Calu3 (cell line): ENCODE results near the gene TEX44. TPM values are rescaled to one million over a fixed set of nuclear protein-coding genes. Genes with fewer than 3 reads are reported as not detected.

Experiments used
- BruUV-seq: library from RNA; stranded (reverse); fragments of 400-500 nt; replicated peaks from 2 replicates; lab custom pipeline; 2021; lab: Mats Ljungman, UMichigan
- CTCF ChIA-PET: fragments of 300-600 bp; sonication (Branson Sonifier 250); formaldehyde crosslinking; loops from one replicate; lab custom pipeline; 2022; ENCODE audit warnings: antibody characterized with exemption; lab: Charles Lee
- DNase-seq: peaks from one replicate; pipeline ENCODE4 v3.0.0; 2022
- H3K27ac Mint-ChIP-seq: one replicate; pipeline ENCODE4 v1.8.0; 2022; ENCODE audit warnings: mixed read lengths; ENCODE audit not compliant: unreplicated experiment
- H3K27me3 Mint-ChIP-seq: one replicate; pipeline ENCODE4 v1.8.0; 2022; ENCODE audit warnings: mixed read lengths; ENCODE audit not compliant: unreplicated experiment
- H3K36me3 Mint-ChIP-seq: one replicate; pipeline ENCODE4 v1.8.0; 2022; ENCODE audit warnings: mild to moderate bottlenecking, moderate library complexity, mixed read lengths; ENCODE audit not compliant: insufficient read depth, unreplicated experiment
- H3K4me1 Mint-ChIP-seq: one replicate; pipeline ENCODE4 v1.8.0; 2022; ENCODE audit warnings: mild to moderate bottlenecking, low read depth, mixed read lengths; ENCODE audit not compliant: unreplicated experiment
- H3K4me3 Mint-ChIP-seq: one replicate; pipeline ENCODE4 v1.8.0; 2022; ENCODE audit warnings: mild to moderate bottlenecking, low read depth, moderate library complexity, mixed read lengths; ENCODE audit not compliant: unreplicated experiment
- H3K9me3 Mint-ChIP-seq: one replicate; pipeline ENCODE4 v1.8.0; 2022; ENCODE audit warnings: low read depth, mixed read lengths; ENCODE audit not compliant: unreplicated experiment
- intact Hi-C: fragments of 100-400 bp; cut with micrococcal nuclease; formaldehyde crosslinking; loops from one replicate; pipeline ENCODE4 v1.10.0; 2022; ENCODE audit not compliant: unreplicated experiment
- total RNA-seq: library from RNA; stranded (reverse); gene quantifications from 2 replicates; pipeline ENCODE4 v1.2.3, GENCODE V29; 2022
- TF ChIP-seq, protein P1 (sequence below): fragments of 200-600 bp; IDR thresholded peaks from one replicate; pipeline ENCODE4 v1.8.0; 2022; ENCODE audit warnings: antibody characterized with exemption; ENCODE audit not compliant: unreplicated experiment

The TEX44 gene
- total RNA-seq, 1 experiment from 2014 or later: not detected

DNA sequence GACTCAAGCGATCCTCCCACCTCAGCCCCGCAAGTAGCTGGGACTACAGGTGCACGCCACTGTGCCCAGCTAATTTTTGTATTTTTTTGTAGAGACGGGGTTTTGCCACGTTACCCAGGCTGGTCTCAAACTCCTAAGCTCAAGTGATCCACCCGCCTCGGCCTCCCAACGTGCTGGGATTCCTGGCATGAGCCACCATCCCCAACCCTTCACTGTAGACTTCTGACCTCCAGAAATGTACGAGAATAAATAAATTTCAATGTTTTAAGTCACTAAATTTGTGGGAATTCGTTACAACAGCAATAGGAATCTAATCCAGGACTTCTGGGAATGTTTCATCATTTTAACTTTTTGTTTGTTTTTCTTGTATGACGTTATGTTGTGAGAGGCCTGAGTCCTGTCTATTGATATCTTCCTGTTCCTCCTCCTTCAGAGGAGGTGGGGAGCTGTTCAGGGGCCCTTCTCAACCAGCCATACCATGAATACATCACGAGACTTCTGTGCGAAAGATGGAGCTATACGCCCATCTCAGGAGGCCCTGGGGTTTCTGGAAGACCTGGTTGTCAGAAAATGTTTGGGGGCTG, 40.0 kb downstream of the TEX44 start:
- Mint-ChIP-seq H3K27ac (no peak overlapping the region), H3K4me1 (no peaks in the 10 kb centered on the region), H3K36me3 (peaks cover 9% of the 10 kb centered on the region), H3K4me3 (no peak overlapping the region), H3K27me3 (no peaks in the 10 kb centered on the region), H3K9me3 (no peaks in the 10 kb centered on the region)
- no peak for DNase-seq
- intact Hi-C loops: no loop called here
- CTCF ChIA-PET: no interaction called here
- no TSS peak for BruUV-seq
- TF ChIP-seq, protein P1, sequence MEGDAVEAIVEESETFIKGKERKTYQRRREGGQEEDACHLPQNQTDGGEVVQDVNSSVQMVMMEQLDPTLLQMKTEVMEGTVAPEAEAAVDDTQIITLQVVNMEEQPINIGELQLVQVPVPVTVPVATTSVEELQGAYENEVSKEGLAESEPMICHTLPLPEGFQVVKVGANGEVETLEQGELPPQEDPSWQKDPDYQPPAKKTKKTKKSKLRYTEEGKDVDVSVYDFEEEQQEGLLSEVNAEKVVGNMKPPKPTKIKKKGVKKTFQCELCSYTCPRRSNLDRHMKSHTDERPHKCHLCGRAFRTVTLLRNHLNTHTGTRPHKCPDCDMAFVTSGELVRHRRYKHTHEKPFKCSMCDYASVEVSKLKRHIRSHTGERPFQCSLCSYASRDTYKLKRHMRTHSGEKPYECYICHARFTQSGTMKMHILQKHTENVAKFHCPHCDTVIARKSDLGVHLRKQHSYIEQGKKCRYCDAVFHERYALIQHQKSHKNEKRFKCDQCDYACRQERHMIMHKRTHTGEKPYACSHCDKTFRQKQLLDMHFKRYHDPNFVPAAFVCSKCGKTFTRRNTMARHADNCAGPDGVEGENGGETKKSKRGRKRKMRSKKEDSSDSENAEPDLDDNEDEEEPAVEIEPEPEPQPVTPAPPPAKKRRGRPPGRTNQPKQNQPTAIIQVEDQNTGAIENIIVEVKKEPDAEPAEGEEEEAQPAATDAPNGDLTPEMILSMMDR: no peak

DNA sequence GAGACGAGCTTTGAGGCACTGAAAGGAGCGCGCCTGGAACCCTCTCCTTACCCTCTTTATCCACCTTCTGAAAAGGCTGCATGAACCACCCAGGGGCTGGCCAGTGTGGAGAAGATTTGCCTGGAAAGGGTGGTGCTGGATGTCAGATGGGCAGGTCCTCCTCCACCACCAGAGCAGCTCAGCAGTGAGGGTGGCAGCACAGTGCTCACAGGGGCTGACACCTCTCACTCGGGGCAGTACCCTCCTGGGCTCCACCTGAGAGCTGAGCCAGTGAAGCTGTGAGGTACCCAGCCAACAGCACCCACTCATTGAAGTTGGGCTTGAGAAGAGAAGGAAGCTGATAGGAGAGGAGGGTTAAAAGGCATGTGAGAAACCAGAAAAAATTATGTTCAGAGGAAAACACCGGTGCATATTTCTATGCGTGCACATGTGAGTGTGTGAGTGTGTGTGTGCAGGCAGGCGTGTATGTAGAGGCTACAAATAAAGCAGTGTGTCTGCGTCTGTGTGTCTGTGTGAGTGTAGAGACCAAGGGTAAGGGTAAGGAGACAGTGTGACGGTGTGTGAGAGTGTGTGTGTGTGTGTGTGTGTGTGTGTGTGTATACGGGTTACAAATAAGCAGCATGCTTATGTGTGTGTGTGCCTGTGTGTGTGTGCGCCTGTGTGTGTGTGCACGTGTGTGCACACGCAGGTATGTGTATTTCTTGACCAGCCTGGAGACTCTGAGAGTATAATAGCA, 40.7 kb downstream of the TEX44 start:
- Mint-ChIP-seq H3K9me3 (no peaks in the 10 kb centered on the region), H3K27ac (no peak overlapping the region), H3K36me3 (peaks cover 9% of the 10 kb centered on the region), H3K4me1 (no peaks in the 10 kb centered on the region), H3K27me3 (no peaks in the 10 kb centered on the region), H3K4me3 (no peak overlapping the region)
- no peak for DNase-seq
- TF ChIP-seq, protein P1: no peak
- intact Hi-C loops: no loop called here
- CTCF ChIA-PET: interaction anchor here (0.5 kb wide), 1 partner anchor 17 kb away, joined by 7 read pairs; no protein-coding TSS in a partner anchor
- no TSS peak for BruUV-seq

DNA sequence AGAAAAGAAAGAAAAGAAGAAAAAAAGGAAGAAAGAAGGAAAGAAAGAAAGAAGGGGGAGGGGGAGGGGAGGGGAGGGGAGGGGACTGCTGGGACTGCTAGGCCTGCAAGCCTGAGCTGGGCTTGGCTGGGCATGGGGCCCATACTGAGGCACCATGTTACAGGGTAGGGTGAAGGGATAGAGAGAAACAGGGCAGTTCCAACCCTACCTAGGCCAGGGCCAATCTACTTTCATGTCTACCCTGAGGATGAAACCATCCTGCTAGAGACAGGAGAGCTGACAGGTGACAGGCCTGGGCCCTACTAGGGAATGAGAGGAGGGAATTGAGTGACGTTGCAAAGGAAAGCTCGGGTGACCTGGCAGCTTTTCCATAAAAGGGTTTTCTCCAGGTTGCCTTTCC, 41.7 kb downstream of the TEX44 start:
- intact Hi-C loops: no loop called here
- TF ChIP-seq, protein P1: no peak
- CTCF ChIA-PET: no interaction called here
- H3K36me3 Mint-ChIP-seq: peaks cover 9% of the 10 kb centered on the region
- H3K27me3 Mint-ChIP-seq: no peaks in the 10 kb centered on the region
- no peak overlapping the region for H3K4me3 Mint-ChIP-seq
- BruUV-seq: no TSS peak
- peak overlapping the region; percentile 28 for H3K27ac Mint-ChIP-seq
- no peaks in the 10 kb centered on the region for H3K9me3 Mint-ChIP-seq
- no peaks in the 10 kb centered on the region for H3K4me1 Mint-ChIP-seq
- no peak for DNase-seq

DNA sequence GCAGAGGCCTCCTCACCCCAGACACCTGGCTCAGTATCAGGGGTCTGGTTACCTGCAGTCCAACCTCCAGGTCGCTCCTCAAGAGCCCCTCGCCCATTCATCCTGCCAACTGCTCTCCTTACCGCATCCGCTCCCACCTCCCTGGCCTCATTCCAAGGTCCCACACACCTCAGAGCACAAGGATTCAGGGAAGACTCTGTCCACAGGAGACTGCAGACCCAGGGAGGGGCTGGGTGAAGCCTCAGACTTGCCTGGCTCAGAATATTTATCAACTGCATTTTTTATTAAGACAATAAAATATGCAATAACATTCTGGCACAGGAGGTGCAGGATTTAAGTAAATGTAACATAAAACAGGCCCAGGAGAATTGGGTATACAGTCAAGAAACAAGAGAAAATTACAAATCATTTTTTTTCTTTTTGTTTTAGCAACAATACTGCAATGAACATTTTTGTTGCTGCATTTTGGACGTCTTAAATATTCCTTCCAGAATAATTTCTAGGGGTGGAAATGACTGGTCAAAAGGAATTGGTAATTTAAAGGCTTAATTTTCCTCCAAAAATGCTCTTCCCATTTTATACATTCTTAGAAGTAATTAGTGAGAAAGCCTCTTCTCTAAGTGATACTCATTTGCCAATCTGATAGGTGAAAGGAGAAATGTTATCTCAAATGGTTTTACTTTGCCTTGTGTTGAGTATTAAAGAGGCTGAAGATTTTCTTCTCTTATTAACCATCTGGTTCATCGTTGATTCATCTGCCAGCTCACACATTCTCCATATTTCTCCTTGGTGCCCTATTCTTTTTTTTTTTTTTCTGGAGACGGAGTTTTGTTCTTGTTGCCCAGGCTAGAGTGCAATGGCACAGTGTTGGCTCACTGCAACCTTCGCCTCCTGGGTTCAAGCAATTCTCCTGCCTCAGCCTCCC, 42.5 kb downstream of the TEX44 start:
- BruUV-seq: no TSS peak
- Mint-ChIP-seq H3K9me3 (no peaks in the 10 kb centered on the region), H3K4me3 (no peak overlapping the region), H3K27ac (no peak overlapping the region), H3K36me3 (peaks cover 9% of the 10 kb centered on the region), H3K4me1 (peaks cover 4% of the 10 kb centered on the region), H3K27me3 (no peaks in the 10 kb centered on the region)
- no peak for DNase-seq
- TF ChIP-seq, protein P1: no peak
- intact Hi-C loops: no loop called here
- CTCF ChIA-PET: no interaction called here
